Activated T-cell treated with anti-CD3 and anti-CD28 coated beads for 24 hours (primary cell): ENCODE measurements around the gene HDAC4.

Experiments used
- DNase-seq: peaks from one replicate; pipeline ENCODE4 v3.0.0-alpha.2; 2020; ENCODE audit warnings: low read depth

HDAC4 gene

GRCh38 chr2:239307921-239308613, 92.8 kb downstream of the HDAC4 start:
- DNase-seq, result no peak

- DNase-seq, result no peak
These were observed 93.6 kb downstream of the HDAC4 start for GRCh38 chr2:239307221-239307569.

- no peak for DNase-seq
These were observed 94.3 kb downstream of the HDAC4 start for GRCh38 chr2:239306274-239307220.

- no peak for DNase-seq
These were observed 95.0 kb downstream of the HDAC4 start for GRCh38 chr2:239305771-239306170.

GRCh38 chr2:239305222-239305575, 95.6 kb downstream of the HDAC4 start:
- DNase-seq, result no peak

GRCh38 chr2:239304533-239305221, 96.1 kb downstream of the HDAC4 start:
- DNase-seq, result no peak

GRCh38 chr2:239303711-239304532, 96.9 kb downstream of the HDAC4 start:
- no peak for DNase-seq

GRCh38 chr2:239302808-239303557, 97.8 kb downstream of the HDAC4 start:
- DNase-seq, result no peak

GRCh38 chr2:239302083-239302807, 98.6 kb downstream of the HDAC4 start:
- DNase-seq, result no peak

- no peak for DNase-seq
These were observed 99.7 kb downstream of the HDAC4 start for GRCh38 chr2:239300871-239301735.

GRCh38 chr2:239300242-239300641, 100.6 kb downstream of the HDAC4 start:
- DNase-seq, result no peak

GRCh38 chr2:239299218-239299939, 101.4 kb downstream of the HDAC4 start:
- no peak for DNase-seq

GRCh38 chr2:239298116-239298804, 102.6 kb downstream of the HDAC4 start:
- DNase-seq, result peak; percentile 63

- DNase-seq, result no peak
These were observed 103.4 kb downstream of the HDAC4 start for GRCh38 chr2:239297142-239298004.

GRCh38 chr2:239296020-239296932, 104.5 kb downstream of the HDAC4 start:
- DNase-seq, result no peak

GRCh38 chr2:239295377-239296019, 105.3 kb downstream of the HDAC4 start:
- DNase-seq, result no peak
